Left renal cortex interstitium (tissue), 4 donors: ENCODE measurements around the gene SDK1. TPM values are rescaled to one million over a fixed set of nuclear protein-coding genes. Genes with fewer than 3 reads are reported as not detected.
"Not testable (repeated sequence)": the region's sequence is repeated elsewhere in the genome, so short reads cannot be mapped to it uniquely, and the experiment has no call there.

Experiments
- DNase-seq, 4 donors: peaks; one replicate each; pipeline ENCODE4 v3.0.0-alpha.2; 2013; ENCODE audit warnings: low read depth in 4 of 4, low spot score in 2 of 4, missing footprints in 1 of 4
- polyA plus RNA-seq, 4 donors: library from polyadenylated mRNA; unstranded; fragments of 120-200 nt; gene quantifications; one replicate each; pipeline ENCODE4 v1.2.1, GENCODE V29; 2013; ENCODE audit not compliant: insufficient read length in 4 of 4

The SDK1 gene
- polyA plus RNA-seq, 4 donors = 5.1 to 10.2 (median 6.9) TPM

DNA sequence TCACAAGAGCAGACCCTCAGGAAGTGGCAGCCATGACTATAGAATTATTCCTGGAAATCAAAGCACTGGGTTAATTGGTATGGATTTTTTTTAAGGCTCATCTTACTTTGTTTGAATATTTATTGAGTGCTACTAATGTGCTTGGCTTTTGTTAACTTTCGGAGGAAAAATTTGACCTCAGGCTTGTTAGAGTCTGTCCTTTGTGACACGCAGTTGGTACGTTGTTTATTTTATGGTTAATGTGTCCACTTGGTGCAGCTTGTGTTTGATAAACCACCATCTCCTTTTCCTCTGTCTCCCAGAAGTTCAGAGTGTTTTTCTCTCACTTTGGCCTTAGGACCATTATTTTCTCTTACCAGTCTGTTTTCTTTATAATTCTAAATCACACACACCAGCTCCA is 268.6 kb downstream of the SDK1 start:
- DNase-seq = no peak

DNA sequence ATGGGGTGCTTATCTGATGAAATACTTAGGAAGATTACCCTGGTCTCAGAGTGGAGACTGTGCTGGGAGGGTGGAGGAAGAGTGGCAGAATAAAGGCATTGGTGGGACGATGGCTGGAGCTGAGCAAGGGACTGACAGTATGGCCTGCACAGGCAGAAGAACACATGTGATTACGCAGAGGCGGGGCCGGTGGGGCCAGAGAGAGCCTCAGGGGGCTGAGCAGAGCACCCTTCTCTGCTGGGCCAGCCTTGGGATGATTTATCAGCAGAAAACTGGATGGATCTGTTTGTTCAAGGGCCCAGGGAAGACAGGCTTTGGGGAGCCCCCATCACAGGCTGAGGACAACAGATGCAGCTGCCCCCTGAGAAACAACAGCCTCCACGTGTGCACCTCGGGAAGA is 272.1 kb downstream of the SDK1 start:
- no peak for DNase-seq

DNA sequence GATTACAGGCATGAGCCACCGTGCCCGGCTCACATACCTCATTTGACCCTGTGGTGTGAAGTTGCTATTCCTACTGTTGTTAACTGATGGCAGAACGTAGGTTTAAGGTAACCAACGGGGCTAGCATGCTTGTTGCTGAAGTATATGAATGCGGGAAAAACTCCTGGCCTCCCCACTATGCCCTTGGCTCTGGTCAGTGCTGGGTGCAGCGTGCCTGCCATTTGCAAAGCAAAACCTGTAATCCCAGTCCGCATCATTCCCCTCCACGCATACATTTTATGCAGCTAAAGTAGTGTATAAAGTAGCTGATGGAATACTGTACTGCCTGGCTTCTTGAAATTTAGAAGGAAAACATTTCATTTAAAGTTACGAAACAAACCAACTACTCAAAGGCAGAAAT is 273.3 kb downstream of the SDK1 start:
- DNase-seq = no peak

DNA sequence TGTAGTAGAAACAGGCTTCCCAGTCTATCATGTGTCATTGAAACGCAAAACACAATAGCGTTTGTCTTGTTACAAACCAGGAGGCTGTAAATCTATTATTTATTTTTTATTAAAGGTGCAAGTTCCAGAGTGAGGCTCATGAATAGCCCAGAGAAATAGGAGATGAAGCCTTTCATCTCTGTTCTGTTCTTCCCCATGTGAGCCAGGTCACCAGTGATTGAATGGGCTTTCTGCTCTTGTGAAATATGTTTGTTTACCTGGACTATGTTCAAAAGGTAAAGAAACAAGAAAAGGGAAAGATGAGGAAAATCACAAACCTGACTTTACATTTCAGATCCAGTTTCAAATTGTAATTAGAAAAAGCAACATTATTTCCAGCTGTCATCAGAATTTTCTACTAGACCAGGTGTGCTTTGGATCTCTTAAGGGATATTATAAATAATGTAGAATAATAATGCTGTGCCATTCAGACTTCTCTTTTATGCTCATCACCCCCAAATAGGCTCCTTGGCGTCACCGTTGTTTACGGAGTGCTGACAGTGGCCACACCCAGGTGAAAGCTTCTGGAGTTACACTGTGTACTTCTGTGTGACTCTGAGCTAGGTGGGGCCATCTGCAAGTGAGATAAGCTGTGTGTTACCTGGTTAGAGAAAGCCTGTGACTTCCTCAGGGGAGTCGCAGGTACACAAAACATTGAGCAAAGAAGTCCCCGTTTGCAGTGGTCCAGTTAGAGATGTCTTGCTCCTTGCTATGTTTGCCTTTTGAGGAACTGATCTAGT is 274.9 kb downstream of the SDK1 start:
- DNase-seq = no peak

DNA sequence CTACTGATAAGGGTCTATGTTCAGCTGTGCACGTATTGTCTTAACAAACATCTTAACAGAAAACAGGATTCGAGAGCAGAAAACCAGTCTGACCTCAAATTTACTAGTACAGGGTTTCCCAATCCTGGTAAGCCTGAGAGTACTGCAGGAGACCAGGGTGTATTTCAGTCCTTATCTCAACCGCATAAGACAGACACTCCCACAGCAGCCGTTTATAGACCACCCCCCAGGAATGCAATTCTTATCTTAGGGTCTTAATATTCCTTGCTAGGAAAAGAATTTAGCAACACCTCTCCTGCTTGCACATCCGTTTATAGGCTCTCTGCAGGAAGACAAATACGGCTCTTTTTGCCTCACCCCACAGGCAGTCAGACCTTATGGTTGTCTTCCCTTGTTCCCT is 277.3 kb downstream of the SDK1 start:
- no peak for DNase-seq

DNA sequence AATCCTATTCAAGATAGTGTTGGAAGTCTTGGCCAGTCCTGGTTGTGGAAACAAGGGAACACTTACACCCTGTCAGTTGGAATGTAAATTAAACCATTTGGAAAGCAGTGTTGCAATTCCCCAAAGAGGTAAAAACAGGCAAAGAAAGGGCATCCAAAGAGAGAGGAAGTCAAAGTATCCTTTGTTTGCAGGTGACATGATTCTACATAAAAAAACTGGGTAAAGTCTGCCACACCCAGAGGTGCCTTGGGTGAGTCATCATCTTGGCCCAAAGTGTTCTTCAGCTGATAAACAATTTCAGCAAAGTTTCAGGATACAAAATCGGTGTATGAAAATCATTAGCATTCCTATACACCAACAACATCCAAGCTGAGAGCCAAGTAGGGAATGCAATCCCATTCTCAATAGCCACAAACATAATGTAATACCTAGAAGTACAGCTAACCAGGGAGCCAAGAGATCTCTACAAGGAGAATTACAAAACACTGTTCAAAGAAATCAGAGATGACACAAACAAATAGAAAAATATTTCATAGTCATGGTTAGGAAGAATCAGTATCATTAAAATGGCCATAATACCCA is 278.7 kb downstream of the SDK1 start:
- no peak for DNase-seq

DNA sequence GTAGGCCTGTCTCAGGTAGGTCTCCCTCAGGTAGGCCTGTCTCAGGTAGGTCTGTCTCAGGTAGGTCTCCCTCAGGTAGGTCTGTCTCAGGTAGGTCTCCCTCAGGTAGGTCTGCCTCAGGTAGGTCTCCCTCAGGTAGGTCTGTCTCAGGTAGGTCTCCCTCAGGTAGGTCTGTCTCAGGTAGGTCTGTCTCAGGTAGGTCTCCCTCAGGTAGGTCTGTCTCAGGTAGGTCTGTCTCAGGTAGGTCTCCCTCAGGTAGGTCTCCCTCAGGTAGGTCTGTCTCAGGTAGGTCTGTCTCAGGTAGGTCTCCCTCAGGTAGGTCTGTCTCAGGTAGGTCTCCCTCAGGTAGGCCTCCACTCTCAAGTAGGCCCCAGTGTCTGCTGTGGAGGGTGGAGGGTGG is 281.1 kb downstream of the SDK1 start:
- DNase-seq = not testable (repeated sequence)

DNA sequence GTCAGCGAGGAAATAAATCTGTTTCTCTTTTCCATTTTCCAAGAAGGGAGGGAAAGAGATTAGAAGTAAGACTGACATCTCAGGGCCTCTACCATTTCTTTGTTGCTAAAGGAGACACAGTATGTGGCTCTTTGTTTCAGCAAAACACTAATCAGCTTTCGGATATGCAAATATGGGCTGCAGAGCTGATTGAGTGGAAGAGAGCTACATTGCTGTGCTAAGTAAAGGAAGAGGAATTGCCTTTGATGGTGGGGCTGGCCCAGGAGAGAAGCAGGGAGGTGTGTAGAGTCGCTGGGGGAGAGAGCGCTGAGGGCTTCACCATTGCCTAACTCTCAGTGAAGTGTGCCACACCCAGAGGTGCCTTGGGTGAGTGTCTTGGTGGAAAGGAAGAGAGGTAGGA is 284.8 kb downstream of the SDK1 start:
- DNase-seq = no peak

DNA sequence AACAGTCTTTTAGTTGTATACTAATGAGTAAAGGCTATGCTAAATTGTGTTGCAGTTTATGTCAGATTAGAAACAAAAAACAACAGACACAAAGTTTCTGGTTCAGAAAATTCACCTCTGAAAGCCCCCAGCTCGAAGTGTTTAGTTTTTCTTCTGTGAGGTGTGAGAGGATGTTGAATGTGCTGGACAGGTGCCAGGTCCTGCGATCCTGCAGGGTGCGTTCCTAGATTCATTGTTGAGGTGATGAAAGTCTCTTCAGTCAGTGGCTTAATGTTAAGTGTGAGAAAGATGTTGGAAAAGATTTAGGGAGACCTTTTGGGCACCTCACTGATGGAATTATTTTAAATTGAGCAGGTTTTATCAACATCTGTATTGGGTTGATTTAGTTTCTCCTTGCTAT is 287.3 kb downstream of the SDK1 start:
- DNase-seq = no peak

DNA sequence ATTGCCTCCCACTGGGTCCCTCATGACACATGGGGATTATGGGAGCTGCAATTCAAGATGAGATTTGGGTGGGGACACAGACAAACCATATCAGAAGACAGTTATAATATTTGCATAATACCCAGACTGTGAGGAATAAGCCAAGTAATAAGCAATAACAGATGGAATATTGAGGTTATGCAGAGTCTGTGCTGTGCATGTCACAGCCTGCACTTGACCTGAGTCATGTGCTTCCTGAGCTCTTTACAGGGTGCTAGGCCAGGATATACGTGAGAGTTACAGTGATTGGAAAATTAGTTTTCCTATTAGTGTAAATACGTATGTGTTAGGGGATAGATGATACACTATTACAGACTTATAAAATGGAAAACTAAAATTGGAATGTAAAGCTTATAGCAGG is 288.7 kb downstream of the SDK1 start:
- no peak for DNase-seq

DNA sequence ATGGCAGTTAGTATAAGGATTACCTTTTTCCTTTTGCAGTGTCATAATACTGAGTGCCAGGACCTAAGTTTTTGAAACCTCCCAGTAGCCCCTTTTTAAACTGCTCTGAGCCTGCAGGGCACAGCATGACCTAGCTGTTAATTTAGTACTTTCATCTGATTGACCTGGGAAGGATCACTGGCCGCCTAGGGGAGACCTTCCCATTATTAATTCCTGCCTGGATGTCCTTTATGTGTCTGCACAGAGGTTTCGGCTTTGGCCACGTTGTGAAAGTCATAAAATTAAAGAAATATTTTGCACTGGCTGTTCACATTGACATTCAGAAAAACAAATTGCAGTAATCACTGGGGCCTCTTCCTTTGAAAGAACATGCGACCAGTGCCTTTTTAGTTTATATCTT is 290.2 kb downstream of the SDK1 start:
- DNase-seq = no peak

DNA sequence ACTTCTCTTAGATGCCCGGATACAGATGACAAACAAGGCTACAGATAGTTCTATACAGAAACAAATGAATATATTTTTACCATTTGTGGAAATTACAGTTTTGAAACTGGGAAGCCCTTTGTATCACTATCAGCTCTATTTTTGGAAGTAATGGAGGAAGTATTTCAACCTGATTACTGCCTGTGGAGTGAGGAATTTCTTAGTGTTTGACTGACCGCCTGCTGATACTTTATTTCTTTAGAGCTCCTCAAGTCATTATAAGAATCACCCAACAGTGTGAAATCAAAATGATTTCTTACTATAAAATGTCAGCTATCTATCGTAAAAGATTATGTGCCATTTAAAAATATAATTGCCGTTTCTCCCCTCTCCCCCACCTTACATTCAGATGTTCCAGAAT is 290.9 kb downstream of the SDK1 start:
- DNase-seq = no peak

DNA sequence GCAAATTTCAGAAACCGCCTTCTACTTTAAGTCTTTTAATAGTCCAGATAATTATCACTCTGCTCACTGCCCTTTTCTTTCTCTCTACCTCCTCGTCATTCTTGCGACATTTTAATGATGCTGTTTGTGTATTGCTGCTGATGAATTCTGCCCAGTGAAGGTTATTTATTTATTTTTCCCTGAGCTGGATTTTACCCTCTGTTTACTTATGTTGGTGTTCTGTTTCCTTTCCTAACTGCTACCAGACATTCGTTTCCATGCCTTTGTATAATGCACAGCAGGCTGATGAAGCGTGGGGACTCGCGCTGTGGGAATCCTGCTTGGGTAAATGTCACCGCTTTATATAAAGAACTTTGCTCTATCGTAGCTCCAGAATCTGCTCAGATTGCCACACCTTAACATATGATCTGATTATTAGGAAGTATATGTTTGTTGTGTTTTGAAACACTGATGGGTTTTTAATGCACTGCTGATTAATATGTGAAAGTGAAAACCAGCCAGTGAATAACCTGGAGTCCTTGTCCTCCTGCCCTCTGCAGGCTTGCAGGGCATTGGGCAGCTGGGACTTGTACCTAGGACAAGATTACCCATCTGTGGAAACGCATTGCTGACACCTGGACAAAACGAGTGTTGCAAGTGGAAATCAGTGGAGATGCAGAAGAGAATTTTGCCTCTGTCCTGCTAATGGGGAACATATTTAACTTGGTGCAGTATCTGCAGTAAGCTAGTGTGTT is 291.5 kb downstream of the SDK1 start:
- no peak for DNase-seq

DNA sequence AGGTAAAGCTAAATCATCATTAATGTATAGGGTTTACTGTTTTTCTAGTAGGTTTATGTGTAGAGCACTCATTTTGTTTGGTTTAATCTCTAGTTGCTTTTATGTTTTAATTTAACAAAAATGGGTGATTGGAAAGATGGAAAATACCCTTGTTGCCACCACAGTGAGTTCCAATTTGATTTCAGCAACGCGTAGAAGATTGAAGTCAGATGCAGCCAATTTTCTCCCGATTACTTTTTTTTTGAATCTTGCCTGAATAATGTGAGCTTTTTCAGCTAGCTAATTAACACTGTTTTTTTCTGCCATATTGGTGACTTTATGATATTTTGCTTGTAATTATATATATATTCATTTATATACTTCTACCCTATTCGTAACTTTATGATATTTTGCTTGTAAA is 293.8 kb downstream of the SDK1 start:
- no peak for DNase-seq

DNA sequence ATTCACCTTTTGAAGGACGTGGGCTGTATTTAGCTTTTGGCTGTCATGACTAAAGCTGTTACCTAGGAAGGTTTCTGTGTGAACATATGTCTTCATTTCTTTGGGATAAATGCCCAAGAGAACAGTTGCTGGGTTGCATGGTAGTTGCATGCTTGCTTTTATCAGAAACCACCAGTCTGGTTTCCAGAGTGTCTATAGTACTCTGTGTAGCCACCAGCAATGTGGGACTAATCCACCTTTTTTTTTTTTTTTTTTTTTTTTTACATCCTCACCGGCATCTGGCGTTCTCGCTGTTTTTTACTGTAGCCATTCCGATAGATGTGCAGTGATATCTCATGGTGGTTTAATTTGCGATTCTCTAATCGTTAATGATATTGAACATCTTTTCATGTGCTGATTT is 297.8 kb downstream of the SDK1 start:
- no peak for DNase-seq

DNA sequence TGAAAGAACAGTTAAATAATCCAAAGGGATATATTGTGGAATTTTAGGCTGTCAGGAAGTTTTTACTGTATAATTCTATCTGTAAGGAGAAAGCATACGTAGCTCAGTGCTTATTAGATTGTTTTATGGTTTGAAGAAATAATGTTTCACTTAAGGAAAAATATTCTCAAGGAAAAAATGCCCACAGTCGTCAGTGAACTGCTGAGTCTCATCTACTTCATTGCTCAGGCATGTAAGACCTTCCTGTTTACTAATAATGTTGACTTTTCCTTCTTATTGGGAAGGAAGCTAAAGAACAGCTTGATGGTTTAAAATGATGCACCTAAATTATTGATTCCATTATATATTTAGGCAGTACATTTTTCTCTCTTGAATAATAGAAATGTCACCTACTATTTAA is 304.2 kb downstream of the SDK1 start:
- no peak for DNase-seq

DNA sequence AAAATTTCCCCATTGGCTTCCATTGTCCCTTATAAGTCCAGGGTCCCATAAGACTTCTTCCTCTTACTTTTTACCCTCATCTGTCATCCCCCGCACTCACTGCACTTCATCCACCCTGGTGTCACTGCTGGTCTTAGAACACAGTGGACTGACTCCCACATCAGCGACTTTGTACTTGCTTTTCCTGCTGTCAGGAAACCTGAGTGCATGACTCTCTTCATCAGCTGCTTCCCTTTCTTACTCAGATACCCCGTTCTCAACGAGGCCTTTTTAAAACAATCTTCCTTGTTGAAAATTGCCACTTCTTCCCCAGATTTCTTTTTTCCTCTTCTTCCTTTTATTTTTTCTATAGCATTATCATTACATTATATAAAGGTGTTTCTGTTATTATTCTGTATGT is 305.4 kb downstream of the SDK1 start:
- DNase-seq = no peak

DNA sequence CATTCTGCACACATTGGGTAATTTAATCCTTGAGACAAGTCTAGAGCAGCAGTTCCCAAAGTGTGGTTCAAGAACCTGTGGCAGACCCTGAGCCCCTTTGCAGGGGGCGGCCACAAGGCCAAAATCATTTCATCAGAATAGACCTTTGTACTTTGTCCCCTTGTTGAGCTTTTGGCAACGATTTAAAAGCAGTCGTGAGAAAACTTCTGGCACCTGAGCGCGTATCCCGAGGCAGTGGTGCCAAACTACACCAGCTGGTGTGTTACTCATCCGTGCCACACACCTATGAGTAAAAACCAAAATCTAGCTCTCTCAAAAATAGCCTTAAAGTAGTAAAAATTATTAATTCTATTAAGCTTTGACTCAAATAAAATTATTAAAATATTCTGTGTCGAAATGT is 306.8 kb downstream of the SDK1 start:
- no peak for DNase-seq

DNA sequence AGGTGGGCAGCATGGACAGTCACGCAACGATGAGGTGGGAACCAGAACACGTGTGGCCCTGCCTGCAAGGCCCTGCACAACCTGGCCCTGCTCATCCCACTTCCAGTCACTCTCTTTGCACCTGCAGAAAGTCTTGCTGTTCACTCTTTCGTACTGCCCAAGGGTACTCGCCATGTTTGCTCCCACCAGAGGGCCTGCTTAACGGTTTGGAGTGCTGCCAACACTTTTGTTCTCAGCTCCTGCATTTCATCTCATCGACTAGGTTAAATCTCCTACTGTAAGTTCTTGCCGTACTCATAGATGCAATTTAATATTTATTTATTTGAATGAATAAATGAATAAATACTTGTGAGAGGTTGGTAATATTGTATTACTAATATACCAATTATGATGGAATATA is 315.3 kb downstream of the SDK1 start:
- DNase-seq = no peak

DNA sequence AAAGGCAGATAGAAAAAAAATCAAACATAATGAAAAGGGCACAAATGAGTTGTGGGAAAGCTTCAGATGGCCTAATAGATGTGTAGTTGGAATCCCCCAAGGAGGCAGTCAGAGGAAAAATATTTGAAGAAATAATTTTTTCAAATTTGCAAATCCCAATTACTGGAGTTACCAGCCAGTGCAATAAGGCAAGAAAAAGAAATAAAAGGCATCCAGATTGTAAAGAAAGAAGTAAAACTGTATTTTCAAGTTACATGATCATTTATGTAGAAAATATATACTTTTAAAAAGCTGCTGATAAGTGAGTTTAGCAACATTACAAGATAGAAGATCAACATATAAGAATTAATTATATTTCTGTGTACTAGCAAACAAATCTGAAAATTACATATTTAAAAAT is 329.0 kb downstream of the SDK1 start:
- no peak for DNase-seq

DNA sequence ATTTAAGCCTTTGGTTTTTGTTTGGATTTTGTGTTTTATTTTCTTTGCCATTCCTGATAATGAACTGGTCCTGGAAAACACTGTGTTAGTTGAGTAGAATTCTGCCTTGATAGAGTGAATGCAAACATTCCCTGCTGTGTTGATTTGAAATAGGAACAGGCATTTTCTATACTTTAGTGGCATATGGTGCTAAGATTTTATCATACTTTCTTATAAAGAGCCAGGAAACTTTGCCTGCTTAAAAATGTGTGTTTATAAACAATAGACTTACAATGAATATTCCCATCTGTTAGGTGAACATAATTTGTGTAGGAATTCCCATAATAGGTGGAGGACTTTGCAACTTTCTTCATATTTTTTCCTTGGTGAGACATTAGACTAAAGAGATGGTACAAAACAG is 333.3 kb downstream of the SDK1 start:
- no peak for DNase-seq
